ENCODE results near the gene SDK1. TPM values are rescaled to one million over a fixed set of nuclear protein-coding genes. Genes with fewer than 3 reads are reported as not detected.

The SDK1 gene
- polyA plus RNA-seq, 3 donors: 3.2 to 6.6 (median 3.3) TPM

DNA sequence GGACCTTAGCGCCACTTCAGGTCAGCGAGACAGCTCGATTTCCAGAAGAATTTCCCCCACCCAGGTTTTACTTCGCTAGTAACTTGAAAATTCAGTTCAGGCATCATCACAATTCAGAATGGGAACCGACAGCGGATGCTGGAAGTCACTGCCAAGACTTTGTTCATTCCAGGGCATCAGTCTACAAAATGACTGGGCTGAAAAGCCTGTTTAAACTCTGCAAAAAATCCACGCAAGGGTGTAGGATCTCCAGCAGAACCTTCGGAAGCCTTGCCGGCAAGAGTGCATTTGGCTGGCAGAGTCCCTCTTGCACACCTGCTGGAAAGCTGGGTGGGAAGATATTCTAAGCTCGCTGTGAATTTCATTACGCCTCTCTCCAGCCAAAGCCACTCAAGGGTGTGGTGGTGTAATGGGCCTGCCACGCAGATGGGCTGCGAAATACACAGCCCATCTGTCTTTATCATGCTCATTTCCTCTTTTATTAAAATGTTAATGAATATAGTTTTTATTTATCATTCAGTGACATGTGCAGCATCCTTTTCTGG, 709.1 kb downstream of the SDK1 start:
- 89 to 92% (median 92%) methylated on average over 13 of the region's 13 CpGs for WGBS, 3 donors

GRCh38 chr7:4010923-4011656, 710.0 kb downstream of the SDK1 start:
- 77 to 81% (median 80%) methylated on average over 30 of the region's 30 CpGs for WGBS, 3 donors

More for the DNA sequence above, 709.1 kb downstream of the SDK1 start:
- H3K27ac ChIP-seq (ENCODE audit: low read depth, low read length): no peak overlapping the region

GRCh38 chr7:4013793-4014192, 712.7 kb downstream of the SDK1 start:
- WGBS, 3 donors: 62 to 85% (median 70%) methylated on average over 10 of the region's 10 CpGs
- no peak overlapping the region for H3K27ac ChIP-seq (ENCODE audit: low read depth, low read length)

More at GRCh38 chr7:4010923-4011656, 710.0 kb downstream of the SDK1 start:
- H3K27ac ChIP-seq (ENCODE audit: low read depth, low read length): no peak overlapping the region

- H3K27ac ChIP-seq (ENCODE audit: low read depth, low read length): no peak overlapping the region
- 60 to 78% (median 62%) methylated on average over 13 of the region's 13 CpGs for WGBS, 3 donors
These were observed 713.4 kb downstream of the SDK1 start for GRCh38 chr7:4014346-4015050.

DNA sequence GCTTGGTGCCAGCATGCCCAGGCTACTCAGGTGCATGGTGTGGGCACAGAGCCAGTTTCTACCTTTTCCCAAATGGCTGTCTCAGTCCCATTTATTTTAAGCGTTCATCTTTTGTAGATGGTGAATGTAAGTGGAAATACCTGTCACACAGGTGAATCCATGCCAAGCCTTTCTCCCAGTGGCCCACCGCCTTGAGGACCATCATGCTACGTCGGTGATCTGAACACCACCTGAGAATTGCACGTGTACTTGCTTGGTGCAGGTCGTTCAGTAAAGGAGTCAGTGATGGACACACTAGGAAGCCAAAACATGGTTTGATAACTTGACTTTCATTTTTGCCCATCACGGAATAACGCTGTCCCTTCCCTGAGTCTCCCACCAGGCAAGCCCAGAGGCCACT, 714.3 kb downstream of the SDK1 start:
- H3K27ac ChIP-seq (ENCODE audit: low read depth, low read length): no peak overlapping the region
- WGBS, 3 donors: 91 to 93% (median 92%) methylated on average over 8 of the region's 8 CpGs

DNA sequence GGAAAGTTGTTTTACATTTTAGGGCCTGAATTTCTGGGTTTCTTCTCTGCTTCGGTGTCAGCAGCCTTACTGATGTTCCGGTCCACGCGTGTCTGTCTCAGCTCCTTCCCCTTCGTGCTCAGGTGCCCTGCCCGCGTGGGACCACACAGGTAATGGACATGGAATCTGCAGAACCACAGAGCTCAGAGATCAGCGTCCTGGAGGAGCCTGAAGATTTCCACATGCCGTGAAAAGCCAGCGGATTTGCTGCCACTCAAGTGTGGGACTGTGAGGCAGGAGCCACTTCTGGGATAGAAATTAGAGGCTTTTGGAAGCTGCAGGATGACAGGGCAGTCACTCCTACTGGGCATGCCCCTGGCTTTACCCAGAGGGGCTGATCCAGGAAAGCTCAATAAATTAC, 714.9 kb downstream of the SDK1 start:
- no peak overlapping the region for H3K27ac ChIP-seq (ENCODE audit: low read depth, low read length)
- 96 to 97% (median 96%) methylated on average over 10 of the region's 10 CpGs for WGBS, 3 donors

DNA sequence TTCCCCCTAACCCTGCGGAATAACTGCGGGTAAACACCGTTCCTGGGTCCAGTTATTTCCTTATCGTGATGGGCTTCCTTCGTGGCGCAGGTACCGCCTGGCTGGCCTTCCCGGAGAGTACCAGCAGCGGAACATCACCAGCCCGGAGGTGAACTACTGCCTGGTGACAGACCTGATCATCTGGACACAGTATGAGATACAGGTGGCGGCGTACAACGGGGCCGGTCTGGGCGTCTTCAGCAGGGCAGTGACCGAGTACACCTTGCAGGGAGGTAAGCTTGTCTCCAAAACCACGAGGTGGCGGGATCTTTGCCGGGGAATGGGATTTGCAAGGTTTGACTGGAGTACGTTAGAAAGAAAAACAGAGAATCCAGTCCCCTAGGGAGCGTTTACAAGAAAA, 716.0 kb downstream of the SDK1 start:
- no peak overlapping the region for H3K27ac ChIP-seq (ENCODE audit: low read depth, low read length)
- 93 to 96% (median 95%) methylated on average over 21 of the region's 21 CpGs for WGBS, 3 donors

GRCh38 chr7:4017785-4018184, 716.7 kb downstream of the SDK1 start:
- no peak overlapping the region for H3K27ac ChIP-seq (ENCODE audit: low read depth, low read length)
- WGBS, 3 donors: 92 to 97% (median 93%) methylated on average over 9 of the region's 9 CpGs

GRCh38 chr7:4018601-4019316, 717.7 kb downstream of the SDK1 start:
- WGBS, 3 donors: 91 to 97% (median 92%) methylated on average over 7 of the region's 7 CpGs
- H3K27ac ChIP-seq (ENCODE audit: low read depth, low read length): no peak overlapping the region

DNA sequence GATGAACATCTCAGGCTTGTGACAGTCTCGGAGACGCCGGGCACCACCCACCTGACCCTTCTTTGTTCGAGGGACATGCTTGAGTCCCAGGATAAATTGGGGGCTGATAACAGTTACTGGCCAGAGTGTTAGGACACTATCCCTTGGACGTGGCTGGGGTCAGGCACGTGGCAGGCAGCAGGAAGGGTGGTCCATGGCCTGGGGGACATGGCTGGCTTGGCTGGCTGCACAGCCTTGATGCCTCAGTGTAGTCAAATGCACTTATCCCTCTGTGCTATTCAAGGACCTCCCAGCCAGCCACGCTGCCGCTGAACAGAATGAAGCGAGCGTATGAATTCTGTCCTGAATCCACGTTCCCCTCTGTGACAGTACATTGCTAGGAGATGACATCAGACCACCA, 719.0 kb downstream of the SDK1 start:
- 92 to 99% (median 92%) methylated on average over 11 of the region's 11 CpGs for WGBS, 3 donors

GRCh38 chr7:4021413-4021812, 720.4 kb downstream of the SDK1 start:
- no peak overlapping the region for H3K27ac ChIP-seq (ENCODE audit: low read depth, low read length)
- WGBS, 3 donors: 87 to 96% (median 90%) methylated on average over 5 of the region's 5 CpGs

More for the DNA sequence above, 719.0 kb downstream of the SDK1 start:
- H3K27ac ChIP-seq (ENCODE audit: low read depth, low read length): no peak overlapping the region

DNA sequence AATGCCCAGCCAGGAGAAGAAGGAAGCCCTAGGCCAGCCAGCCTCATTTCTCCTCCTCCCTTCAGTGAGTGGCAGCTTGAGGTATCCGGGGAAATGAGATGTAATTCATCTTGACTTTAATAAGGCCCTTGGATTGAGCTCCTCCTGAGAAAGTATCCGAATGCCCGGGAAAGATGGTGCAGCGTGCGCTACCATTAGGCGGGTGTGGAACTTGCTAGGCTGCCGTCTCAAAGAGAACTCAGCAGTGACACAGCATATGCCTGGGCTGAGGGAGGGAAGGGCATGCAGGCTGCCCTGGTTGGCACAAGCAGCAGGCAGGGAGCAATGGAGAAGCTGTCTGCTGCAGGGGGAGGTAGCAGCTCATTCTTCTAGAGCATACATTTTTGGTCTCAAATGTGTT, 721.2 kb downstream of the SDK1 start:
- H3K27ac ChIP-seq (ENCODE audit: low read depth, low read length): no peak overlapping the region
- WGBS, 3 donors: 66 to 88% (median 74%) methylated on average over 7 of the region's 7 CpGs

DNA sequence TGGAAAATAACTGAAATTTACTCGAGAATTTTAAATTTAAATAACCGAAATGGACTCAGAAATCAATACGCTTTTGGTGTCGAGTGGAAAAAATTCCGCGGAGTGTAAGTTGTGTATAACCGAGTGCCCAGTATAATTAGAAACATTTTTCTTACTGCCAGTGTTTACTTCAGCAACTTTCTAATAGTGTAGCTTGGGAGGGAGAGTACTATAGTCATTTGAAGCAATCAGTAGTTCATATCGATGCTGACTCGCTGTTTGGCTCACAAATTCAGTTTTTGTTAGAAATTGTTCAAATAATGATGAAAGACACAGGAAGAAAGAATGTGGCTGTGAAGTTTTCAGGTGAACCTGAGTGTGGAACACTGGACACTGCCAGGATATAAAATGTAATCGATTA, 722.5 kb downstream of the SDK1 start:
- 36 to 91% (median 89%) methylated on average over 10 of the region's 10 CpGs for WGBS, 3 donors

GRCh38 chr7:4024133-4024532, 723.1 kb downstream of the SDK1 start:
- 23 to 38% (median 29%) methylated on average over 1 of the region's 1 CpG for WGBS, 3 donors
- no peak overlapping the region for H3K27ac ChIP-seq (ENCODE audit: low read depth, low read length)

More for the DNA sequence above, 722.5 kb downstream of the SDK1 start:
- no peak overlapping the region for H3K27ac ChIP-seq (ENCODE audit: low read depth, low read length)

DNA sequence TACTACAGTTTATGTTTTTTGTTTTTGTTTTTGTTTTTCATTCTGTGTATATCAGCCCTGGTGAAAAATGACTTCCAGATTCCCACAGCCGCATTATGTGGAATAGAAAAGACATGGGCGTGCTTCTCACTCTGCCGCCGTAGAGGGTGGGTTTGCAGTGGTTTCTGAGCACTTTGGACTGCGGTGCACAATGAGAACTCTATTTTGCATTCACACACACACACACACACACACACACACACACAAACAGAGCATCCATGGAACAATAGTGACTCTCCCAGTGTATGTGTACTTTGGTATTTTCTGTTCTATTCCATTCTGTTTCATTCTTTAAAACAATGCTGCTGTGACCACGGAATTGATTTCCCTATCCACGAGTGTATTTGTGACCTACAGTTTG, 723.8 kb downstream of the SDK1 start:
- 90 to 93% (median 91%) methylated on average over 7 of the region's 7 CpGs for WGBS, 3 donors
- H3K27ac ChIP-seq (ENCODE audit: low read depth, low read length): no peak overlapping the region

GRCh38 chr7:4025210-4025609, 724.2 kb downstream of the SDK1 start:
- WGBS, 3 donors: 91 to 95% (median 93%) methylated on average over 12 of the region's 12 CpGs
- H3K27ac ChIP-seq (ENCODE audit: low read depth, low read length): no peak overlapping the region

- H3K27ac ChIP-seq (ENCODE audit: low read depth, low read length): no peak overlapping the region
- 74 to 86% (median 79%) methylated on average over 26 of the region's 26 CpGs for WGBS, 3 donors
These were observed 724.9 kb downstream of the SDK1 start for GRCh38 chr7:4025694-4026615.

DNA sequence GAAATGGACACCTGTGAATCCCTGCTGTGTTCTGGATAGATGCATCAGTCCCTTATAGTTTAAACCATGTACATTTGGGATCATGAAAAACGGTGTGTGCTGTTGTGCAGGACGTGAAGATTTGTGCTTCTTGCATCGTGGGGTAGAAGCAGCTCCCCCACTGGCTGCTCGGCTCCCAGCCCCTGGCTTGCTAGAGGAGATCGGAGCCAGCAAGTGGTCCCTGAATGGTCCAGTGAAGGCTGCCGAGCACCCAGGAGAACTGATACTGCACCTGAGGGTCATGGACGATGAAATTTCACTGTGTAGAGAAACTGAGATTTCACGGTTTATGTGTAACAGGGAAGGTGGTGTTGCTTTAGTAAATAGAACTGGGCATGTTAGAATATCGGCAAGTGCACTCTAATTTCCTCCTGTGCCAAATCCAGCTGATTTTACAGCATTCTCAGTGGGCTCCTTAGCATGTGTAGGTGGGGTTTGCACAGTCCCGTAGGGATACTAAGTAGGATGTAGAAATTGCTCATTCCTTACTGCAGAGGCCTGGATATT, 726.0 kb downstream of the SDK1 start:
- H3K27ac ChIP-seq (ENCODE audit: low read depth, low read length): no peak overlapping the region
- 89 to 91% (median 90%) methylated on average over 10 of the region's 10 CpGs for WGBS, 3 donors
